Spleen (tissue), 7 donors: ENCODE results near the gene OR8B12.

Experiments used
- POLR2A ChIP-seq, 3 donors: fragments of 450-650 bp; IDR thresholded peaks; one replicate each; pipeline ENCODE4 v1.5.1; 2017; ENCODE audit warnings: antibody characterized with exemption in 3 of 3, mild to moderate bottlenecking in 1 of 3
- TF ChIP-seq, protein P1 (sequence below), 11 experiments: fragments of 200-600 bp in 7 of 11; fragments of 450-650 bp in 4 of 11; sonication (generic) in 4 of 11; IDR thresholded peaks in 8 of 11; conservative IDR thresholded peaks in 3 of 11; 1 replicate in 7 of 11; 2 replicates in 4 of 11; pipeline versions ENCODE4 v1.4.0 to v1.8.0; 2016 to 2021; ENCODE audit warnings: antibody characterized with exemption in 11 of 11, inconsistent platforms in 4 of 11, mild to moderate bottlenecking in 1 of 11
- donor health status: DM: no; HTN: no; CAD: no; lungs with moderate emphysema.
- donor health status: DM: no; HTN: no; CAD: no.
- donor health status: DM: no; HTN: no; CAD: no.

DNA sequence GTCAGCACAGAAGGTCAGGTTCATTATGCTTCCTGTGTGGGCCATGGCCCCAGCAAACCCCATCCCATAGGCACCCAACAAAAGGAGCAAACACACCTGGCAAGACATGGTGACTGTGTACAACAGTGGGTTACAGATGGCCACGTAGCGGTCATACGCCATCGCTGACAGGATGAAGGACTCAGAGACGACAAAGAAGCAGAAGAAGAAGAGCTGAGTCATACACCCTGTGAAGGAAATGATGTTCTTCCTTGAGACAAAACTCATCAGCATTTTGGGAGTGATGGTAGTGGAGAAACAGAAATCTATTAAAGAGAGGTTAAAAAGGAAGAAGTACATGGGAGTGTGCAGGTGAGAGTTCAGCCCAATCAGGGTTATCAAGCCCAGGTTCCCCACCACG is 309 bp downstream of the OR8B12 start:
- TF ChIP-seq POLR2A (IDR thresholded peaks at IDR 0.05), result no peak
- TF ChIP-seq, protein P1, sequence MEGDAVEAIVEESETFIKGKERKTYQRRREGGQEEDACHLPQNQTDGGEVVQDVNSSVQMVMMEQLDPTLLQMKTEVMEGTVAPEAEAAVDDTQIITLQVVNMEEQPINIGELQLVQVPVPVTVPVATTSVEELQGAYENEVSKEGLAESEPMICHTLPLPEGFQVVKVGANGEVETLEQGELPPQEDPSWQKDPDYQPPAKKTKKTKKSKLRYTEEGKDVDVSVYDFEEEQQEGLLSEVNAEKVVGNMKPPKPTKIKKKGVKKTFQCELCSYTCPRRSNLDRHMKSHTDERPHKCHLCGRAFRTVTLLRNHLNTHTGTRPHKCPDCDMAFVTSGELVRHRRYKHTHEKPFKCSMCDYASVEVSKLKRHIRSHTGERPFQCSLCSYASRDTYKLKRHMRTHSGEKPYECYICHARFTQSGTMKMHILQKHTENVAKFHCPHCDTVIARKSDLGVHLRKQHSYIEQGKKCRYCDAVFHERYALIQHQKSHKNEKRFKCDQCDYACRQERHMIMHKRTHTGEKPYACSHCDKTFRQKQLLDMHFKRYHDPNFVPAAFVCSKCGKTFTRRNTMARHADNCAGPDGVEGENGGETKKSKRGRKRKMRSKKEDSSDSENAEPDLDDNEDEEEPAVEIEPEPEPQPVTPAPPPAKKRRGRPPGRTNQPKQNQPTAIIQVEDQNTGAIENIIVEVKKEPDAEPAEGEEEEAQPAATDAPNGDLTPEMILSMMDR (IDR thresholded peaks at IDR 0.05 in 8 of 11, conservative IDR thresholded peaks at IDR 0.05 in 3 of 11), result no peak
